Sigmoid colon (tissue), 7 donors: ENCODE data around the gene CHM. TPM values are rescaled to one million over a fixed set of nuclear protein-coding genes. Genes with fewer than 3 reads are reported as not detected.
"Not testable (repeated sequence)": the region's sequence is repeated elsewhere in the genome, so short reads cannot be mapped to it uniquely, and the experiment has no call there.

Experiments
- DNase-seq: peaks from one replicate; pipeline ENCODE4 v3.0.0-alpha.2; 2019
- H3K27ac ChIP-seq, 4 donors: fragments of 200-600 bp; sonication (generic); one replicate each; pipeline ENCODE4 v1.5.1; 2016 to 2019; ENCODE audit warnings: mild to moderate bottlenecking in 1 of 4
- H3K27me3 ChIP-seq, 3 donors: fragments of 200-600 bp; sonication (generic); one replicate each; pipeline ENCODE4 v1.5.1; 2019; ENCODE audit warnings: mild to moderate bottlenecking in 1 of 3
- H3K36me3 ChIP-seq, 4 donors: fragments of 200-600 bp; sonication (generic); one replicate each; pipeline ENCODE4 v1.5.1; 2016 to 2019
- H3K4me1 ChIP-seq, 4 donors: fragments of 200-600 bp; sonication (generic); one replicate each; pipeline ENCODE4 v1.5.1; 2017 to 2019
- H3K4me3 ChIP-seq, 4 donors: fragments of 200-600 bp; sonication (generic); one replicate each; pipeline ENCODE4 v1.5.1; 2017 to 2019; ENCODE audit warnings: mild to moderate bottlenecking in 2 of 4, moderate library complexity in 1 of 4
- H3K9me3 ChIP-seq, 4 donors: fragments of 200-600 bp in 3 of 4; sonication (generic) in 3 of 4; one replicate each; pipeline versions ENCODE4 v1.5.1 to v1.6.1; 2013 to 2019
- CTCF ChIP-seq, 4 experiments: fragments of 450-650 bp in 3 of 4; fragments of 200-600 bp in 1 of 4; IDR thresholded peaks; one replicate each; pipeline ENCODE4 v1.5.1; 2016 to 2019; ENCODE audit warnings: antibody characterized with exemption in 4 of 4, mild to moderate bottlenecking in 3 of 4, moderate library complexity in 2 of 4
- EP300 ChIP-seq, 4 donors: sonication (generic); formaldehyde crosslinking; IDR thresholded peaks; one replicate each; pipeline ENCODE4 v1.6.1; 2017; ENCODE audit warnings: antibody characterized with exemption in 4 of 4
- POLR2A ChIP-seq, 2 donors: fragments of 450-650 bp; IDR thresholded peaks; one replicate each; pipeline ENCODE4 v1.6.1; 2016; ENCODE audit warnings: antibody characterized with exemption in 2 of 2, mild to moderate bottlenecking in 2 of 2, moderate library complexity in 2 of 2
- POLR2AphosphoS5 ChIP-seq, 4 donors: sonication (generic); formaldehyde crosslinking; IDR thresholded peaks; one replicate each; pipeline ENCODE4 v1.6.1; 2017; ENCODE audit warnings: antibody characterized with exemption in 4 of 4
- WGBS, 2 donors: extraction: QIAGEN DNeasy Blood & Tissue Kit; methylation state at CpG; one replicate each; pipeline ENCODE4 v1.1.7; 2013; 5-methylcytosine and 5-hydroxymethylcytosine counted together
- intact Hi-C: fragments of 100-400 bp; cut with DNase I; formaldehyde crosslinking; loops from one replicate; pipeline ENCODE4 v1.15.1; 2023
- polyA plus RNA-seq, 3 donors: library from polyadenylated mRNA; stranded (reverse); fragments of 200-250 nt; gene quantifications; one replicate each; pipeline ENCODE4 v1.2.3, GENCODE V29; 2013
- total RNA-seq, 4 donors: library from RNA; depleted of rRNA; stranded (reverse); fragments of >200 nt; gene quantifications; one replicate each; pipeline ENCODE4 v1.1.0, GENCODE V29; 2016
- donor health status: healthy with polysubstance abuse.
- donor health status: Bipolar disorder and iron deficiency.
- donor health status: healthy.

The CHM gene
- total and polyA plus RNA-seq, 7 donors = 8.4 to 40.2 (median 17.2) TPM

GRCh38 chrX:86028681-86029080, 18.7 kb downstream of the CHM start:
- TF ChIP-seq EP300 (IDR thresholded peaks at IDR 0.05) = no peak
- DNase-seq = no peak
- intact Hi-C loops = no loop called here
- Histone ChIP-seq H3K27ac (no peak overlapping the region), H3K36me3 (no peaks in the 10 kb centered on the region), H3K27me3 (no peaks in the 10 kb centered on the region), H3K4me3 (no peak overlapping the region), H3K9me3 (no peaks in the 10 kb centered on the region), H3K4me1 (peaks cover 0 to 6% (median 0%) of the 10 kb centered on the region in 4 donors)
- WGBS, 2 donors = 68 to 90% methylated on average over 2 of the region's 2 CpGs

- DNase-seq = no peak
- no peaks in the 10 kb centered on the region for H3K36me3 ChIP-seq
- no peaks in the 10 kb centered on the region for H3K27me3 ChIP-seq
- H3K4me3 ChIP-seq = no peak overlapping the region
- peaks cover 0 to 6% (median 5%) of the 10 kb centered on the region in 4 donors for H3K4me1 ChIP-seq
- intact Hi-C loops = no loop called here
- TF ChIP-seq POLR2A (IDR thresholded peaks at IDR 0.05) (no peak), EP300 (IDR thresholded peaks at IDR 0.05) (no peak), CTCF (IDR thresholded peaks at IDR 0.05) (no peak), POLR2AphosphoS5 (IDR thresholded peaks at IDR 0.05) (no peak)
- H3K27ac ChIP-seq = no peak overlapping the region
- H3K9me3 ChIP-seq = no peaks in the 10 kb centered on the region
Observed at GRCh38 chrX:86023811-86024210, 23.5 kb downstream of the CHM start.

GRCh38 chrX:86021652-86022289, 25.6 kb downstream of the CHM start:
- TF ChIP-seq POLR2AphosphoS5 (IDR thresholded peaks at IDR 0.05) = no peak
- TF ChIP-seq CTCF (IDR thresholded peaks at IDR 0.05) = no peak
- no peak for TF ChIP-seq EP300 (IDR thresholded peaks at IDR 0.05)
- intact Hi-C loops = no loop called here
- DNase-seq = no peak
- Histone ChIP-seq H3K4me1 (peaks cover 0 to 6% (median 5%) of the 10 kb centered on the region in 4 donors), H3K4me3 (no peak overlapping the region), H3K9me3 (no peaks in the 10 kb centered on the region), H3K27me3 (no peaks in the 10 kb centered on the region), H3K27ac (no peak overlapping the region), H3K36me3 (no peaks in the 10 kb centered on the region)

- H3K4me1 ChIP-seq = peaks cover 0 to 9% (median 3%) of the 10 kb centered on the region in 4 donors
- intact Hi-C loops = no loop called here
- H3K4me3 ChIP-seq = no peak overlapping the region
- DNase-seq = no peak
- no peaks in the 10 kb centered on the region for H3K27me3 ChIP-seq
- 78 to 92% methylated on average over 4 of the region's 4 CpGs for WGBS, 2 donors
- H3K27ac ChIP-seq = no peak overlapping the region
- TF ChIP-seq POLR2A (IDR thresholded peaks at IDR 0.05) (no peak), CTCF (IDR thresholded peaks at IDR 0.05) (no peak), EP300 (IDR thresholded peaks at IDR 0.05) (no peak), POLR2AphosphoS5 (IDR thresholded peaks at IDR 0.05) (no peak)
- no peaks in the 10 kb centered on the region for H3K36me3 ChIP-seq
- no peaks in the 10 kb centered on the region for H3K9me3 ChIP-seq
Observed at GRCh38 chrX:86016139-86016538, 31.2 kb downstream of the CHM start.

- H3K27me3 ChIP-seq, H3K4me3 ChIP-seq, H3K36me3 ChIP-seq, DNase-seq, H3K9me3 ChIP-seq, H3K27ac ChIP-seq, intact Hi-C loops, H3K4me1 ChIP-seq: not testable (repeated sequence)
- WGBS, 2 donors = 92 to 97% methylated on average over 4 of the region's 4 CpGs
Observed at GRCh38 chrX:86014959-86015358, 32.4 kb downstream of the CHM start.

- WGBS, 2 donors = 25 to 67% methylated on average over 5 of the region's 5 CpGs
- no peak for DNase-seq
- no peaks in the 10 kb centered on the region for H3K27me3 ChIP-seq
Observed at GRCh38 chrX:86014421-86014820, 32.9 kb downstream of the CHM start.

More at GRCh38 chrX:86014421-86014820, 32.9 kb downstream of the CHM start:
- Histone ChIP-seq H3K4me1 (peaks cover 0 to 9% (median 3%) of the 10 kb centered on the region in 4 donors), H3K27ac (no peak overlapping the region), H3K9me3 (no peaks in the 10 kb centered on the region), H3K4me3 (no peak overlapping the region), H3K36me3 (no peaks in the 10 kb centered on the region)
- intact Hi-C loops = no loop called here
- TF ChIP-seq EP300 (IDR thresholded peaks at IDR 0.05) (no peak), POLR2A (IDR thresholded peaks at IDR 0.05) (no peak), POLR2AphosphoS5 (IDR thresholded peaks at IDR 0.05) (no peak), CTCF (IDR thresholded peaks at IDR 0.05) (no peak)
